A673 (cell line): ENCODE results near the gene CEMIP2. TPM values are rescaled to one million over a fixed set of nuclear protein-coding genes. Genes with fewer than 3 reads are reported as not detected.

Experiments used
- BruUV-seq: library from RNA; stranded (reverse); fragments of 400-500 nt; replicated peaks from 2 replicates; lab custom pipeline; 2021; lab: Mats Ljungman, UMichigan
- CTCF ChIA-PET: fragments of 300-600 bp; sonication (Branson Sonifier 250); formaldehyde crosslinking; loops from one replicate; lab custom pipeline; 2022; ENCODE audit warnings: antibody characterized with exemption; lab: Charles Lee
- POLR2A ChIA-PET: fragments of 300-600 bp; sonication (Branson Sonifier 250); formaldehyde crosslinking; loops from one replicate; lab custom pipeline; 2022; ENCODE audit warnings: antibody characterized with exemption; ENCODE audit not compliant: low non-redundant PET; lab: Charles Lee
- DNase-seq: peaks from one replicate; pipeline ENCODE4 v3.0.0-alpha.2; 2015; ENCODE audit warnings: low spot score
- H3K27ac ChIP-seq: fragments of 200-600 bp; sonication (generic); 2 replicates; pipeline ENCODE4 v1.5.1; 2016; ENCODE audit warnings: mixed run types, low read depth, mild to moderate bottlenecking, mixed read lengths, antibody characterized with exemption, low read length; ENCODE audit not compliant: poor library complexity, severe bottlenecking
- H3K27me3 ChIP-seq: fragments of 200-600 bp; sonication (generic); replicated peaks from 2 replicates; pipeline ENCODE4 v1.6.1; 2017; ENCODE audit warnings: mixed run types, low read depth, mild to moderate bottlenecking, mixed read lengths, antibody characterized with exemption, low read length; ENCODE audit not compliant: insufficient read depth, poor library complexity
- H3K36me3 ChIP-seq: fragments of 200-600 bp; sonication (generic); 2 replicates; pipeline ENCODE4 v1.6.1; 2016; ENCODE audit warnings: mixed run types, mild to moderate bottlenecking, mixed read lengths, antibody characterized with exemption, low read length; ENCODE audit not compliant: insufficient read depth, poor library complexity, severe bottlenecking
- H3K4me1 ChIP-seq: fragments of 200-600 bp; sonication (generic); 2 replicates; pipeline ENCODE4 v1.6.1; 2017; ENCODE audit warnings: mixed run types, mild to moderate bottlenecking, mixed read lengths, antibody characterized with exemption, low read length; ENCODE audit not compliant: insufficient read depth, poor library complexity, severe bottlenecking
- H3K4me3 ChIP-seq: fragments of 200-600 bp; sonication (generic); 2 replicates; pipeline ENCODE4 v1.5.1; 2016; ENCODE audit warnings: low read depth, mixed run types, mild to moderate bottlenecking, mixed read lengths, low read length; ENCODE audit not compliant: poor library complexity, severe bottlenecking
- H3K9me3 ChIP-seq: fragments of 200-600 bp; sonication (generic); 2 replicates; pipeline ENCODE4 v1.6.1; 2016; ENCODE audit warnings: mixed run types, low read depth, mild to moderate bottlenecking, mixed read lengths, antibody characterized with exemption, low read length; ENCODE audit not compliant: poor library complexity, severe bottlenecking
- CTCF ChIP-seq: fragments of 300-800, 200-600 bp; sonication (generic); conservative IDR thresholded peaks from 2 replicates; pipeline ENCODE4 v1.5.1; 2017; ENCODE audit warnings: low read depth, mild to moderate bottlenecking, antibody characterized with exemption, low read length, moderate library complexity, mixed read lengths
- EZH2 ChIP-seq: fragments of 200-600 bp; sonication (generic); IDR thresholded peaks from 2 replicates; pipeline ENCODE4 v1.6.1; 2017; ENCODE audit warnings: borderline replicate concordance, low read depth, mild to moderate bottlenecking, mixed read lengths, antibody characterized with exemption, low read length; ENCODE audit not compliant: poor library complexity, severe bottlenecking
- intact Hi-C: fragments of 100-400 bp; cut with micrococcal nuclease; formaldehyde crosslinking; loops from one replicate; pipeline ENCODE4 v1.10.0; 2022; ENCODE audit not compliant: unreplicated experiment
- total RNA-seq: library from RNA; stranded (reverse); gene quantifications from 2 replicates; pipeline ENCODE4 v1.2.3, GENCODE V29; 2021

CEMIP2 gene
- total RNA-seq, 1 experiment from 2014 or later, result 32.9 TPM

- H3K27ac ChIP-seq, result no peak overlapping the region
- TF ChIP-seq CTCF (no peak), EZH2 (no peak)
- BruUV-seq, result no TSS peak
- H3K36me3 ChIP-seq, result no peaks in the 10 kb centered on the region
- intact Hi-C loops, result loop anchor here (5.0 kb wide), 1 partner anchor 146 kb away; the partner anchor contains the start of genes ABHD17B and C9orf85
- CTCF ChIA-PET, result interaction anchor here (1.1 kb wide), 1 partner anchor 83 kb away, joined by 3 read pairs; no protein-coding TSS in a partner anchor
- no peak for DNase-seq
- peaks cover 52% of the 10 kb centered on the region for H3K4me1 ChIP-seq
- peak overlapping the region; percentile 74 for H3K4me3 ChIP-seq
- POLR2A ChIA-PET, result interaction anchor here (1.1 kb wide), 1 partner anchor 83 kb away, joined by 4 read pairs; no protein-coding TSS in a partner anchor
- no peaks in the 10 kb centered on the region for H3K9me3 ChIP-seq
- H3K27me3 ChIP-seq, result no peaks in the 10 kb centered on the region
Measured at GRCh38 chr9:71766663-71767062, 1.6 kb downstream of the CEMIP2 start.

GRCh38 chr9:71765693-71766092, 2.6 kb downstream of the CEMIP2 start:
- Histone ChIP-seq H3K27ac (no peak overlapping the region), H3K9me3 (no peaks in the 10 kb centered on the region), H3K27me3 (no peaks in the 10 kb centered on the region), H3K4me3 (no peak overlapping the region), H3K36me3 (no peaks in the 10 kb centered on the region), H3K4me1 (peaks cover 61% of the 10 kb centered on the region)
- no peak for DNase-seq
- intact Hi-C loops, result loop anchor here (5.0 kb wide), 1 partner anchor 147 kb away; the partner anchor contains the start of genes ABHD17B and C9orf85
- TF ChIP-seq EZH2 (no peak), CTCF (no peak)
- no TSS peak for BruUV-seq
- ChIA-PET POLR2A (no interaction called here), CTCF (interaction anchor here (1.1 kb wide), 1 partner anchor 82 kb away, joined by 3 read pairs; no protein-coding TSS in a partner anchor)

GRCh38 chr9:71764891-71765290, 3.4 kb downstream of the CEMIP2 start:
- Histone ChIP-seq H3K9me3 (no peaks in the 10 kb centered on the region), H3K4me3 (no peak overlapping the region), H3K27me3 (no peaks in the 10 kb centered on the region), H3K4me1 (peaks cover 64% of the 10 kb centered on the region), H3K36me3 (no peaks in the 10 kb centered on the region), H3K27ac (no peak overlapping the region)
- BruUV-seq, result no TSS peak
- intact Hi-C loops, result loop anchor here (5.0 kb wide), 1 partner anchor 147 kb away; the partner anchor contains the start of genes ABHD17B and C9orf85
- TF ChIP-seq EZH2 (no peak), CTCF (no peak)
- CTCF ChIA-PET, result no interaction called here
- POLR2A ChIA-PET, result interaction anchor here (0.6 kb wide), 1 partner anchor 132 kb away, joined by 4 read pairs; no protein-coding TSS in a partner anchor
- no peak for DNase-seq
